IPS DF 6.9 (cell line): Measurements from ENCODE around the gene ARID5A.

Experiments
- DNase-seq: peaks from one replicate; pipeline ENCODE4 v3.0.0-alpha.2; 2013; ENCODE audit warnings: low read depth, low spot score
- H3K27ac ChIP-seq: one replicate; pipeline ENCODE4 v1.5.1; 2013; ENCODE audit warnings: low read length, control low read depth
- H3K27me3 ChIP-seq: 2 replicates; pipeline ENCODE4 v1.6.1; 2013; ENCODE audit warnings: mild to moderate bottlenecking, low read length; ENCODE audit not compliant: control insufficient read depth, insufficient read depth
- H3K36me3 ChIP-seq: 2 replicates; pipeline ENCODE4 v1.6.1; 2013; ENCODE audit warnings: low read length; ENCODE audit not compliant: control insufficient read depth, insufficient read depth
- H3K4me1 ChIP-seq: 2 replicates; pipeline ENCODE4 v1.6.1; 2013; ENCODE audit warnings: low read length; ENCODE audit not compliant: control insufficient read depth, insufficient read depth
- H3K4me3 ChIP-seq: 2 replicates; pipeline ENCODE4 v1.5.1; 2013; ENCODE audit warnings: mild to moderate bottlenecking, low read length
- H3K9me3 ChIP-seq: 2 replicates; pipeline ENCODE4 v1.6.1; 2013; ENCODE audit warnings: low read length, inconsistent platforms; ENCODE audit not compliant: control insufficient read depth, insufficient read depth
- WGBS: extraction: QIAGEN DNeasy Blood & Tissue Kit; methylation state at CpG from one replicate; pipeline ENCODE4 v1.1.7; 2013; ENCODE audit warnings: mixed read lengths, missing lambda C conversion rate; ENCODE audit not compliant: insufficient read length, insufficient coverage; 5-methylcytosine and 5-hydroxymethylcytosine counted together

ARID5A gene

GRCh38 chr2:96584017-96584416, 47.5 kb downstream of the ARID5A start:
- H3K4me3 ChIP-seq = no peak overlapping the region
- no peaks in the 10 kb centered on the region for H3K9me3 ChIP-seq
- DNase-seq = no peak
- H3K27ac ChIP-seq = no peak overlapping the region
- no peaks in the 10 kb centered on the region; the same call in 1 of the 2 replicates for H3K36me3 ChIP-seq
- WGBS = no CpG with 5 or more reads among the region's 4 CpGs
- H3K4me1 ChIP-seq = no peaks in the 10 kb centered on the region
- H3K27me3 ChIP-seq = no peaks in the 10 kb centered on the region

GRCh38 chr2:96587843-96588242, 51.3 kb downstream of the ARID5A start:
- Histone ChIP-seq H3K4me3 (no peak overlapping the region), H3K36me3 (no peaks in the 10 kb centered on the region), H3K9me3 (no peaks in the 10 kb centered on the region), H3K4me1 (no peaks in the 10 kb centered on the region), H3K27ac (no peak overlapping the region), H3K27me3 (no peaks in the 10 kb centered on the region)
- DNase-seq = no peak
- no CpG with 5 or more reads among the region's 1 CpG for WGBS

DNA sequence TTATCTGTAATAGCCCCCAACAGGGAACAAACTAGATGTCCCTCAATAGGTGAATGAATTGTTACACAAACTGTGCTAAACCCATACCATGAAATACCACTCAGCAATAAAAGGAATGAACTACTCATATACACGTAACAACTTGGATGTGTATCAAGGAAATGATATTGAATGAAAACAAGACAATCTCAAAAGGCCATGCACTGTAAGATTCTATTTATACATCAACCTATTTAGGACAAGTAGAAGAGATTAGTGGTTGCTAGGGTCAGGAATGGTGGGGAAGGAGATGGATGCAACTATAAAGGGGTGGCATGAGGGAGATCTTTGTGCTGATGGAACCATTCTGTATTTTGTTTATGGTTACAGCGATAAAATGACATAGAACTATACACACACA, 54.5 kb downstream of the ARID5A start:
- WGBS = no CpG with 5 or more reads among the region's 2 CpGs
- no peaks in the 10 kb centered on the region for H3K4me1 ChIP-seq
- no peak for DNase-seq
- H3K36me3 ChIP-seq = peaks cover 7% of the 10 kb centered on the region
- H3K9me3 ChIP-seq = no peaks in the 10 kb centered on the region
- no peak overlapping the region for H3K4me3 ChIP-seq
- no peaks in the 10 kb centered on the region for H3K27me3 ChIP-seq
- H3K27ac ChIP-seq = no peak overlapping the region

- no peaks in the 10 kb centered on the region for H3K4me1 ChIP-seq
- no peaks in the 10 kb centered on the region for H3K9me3 ChIP-seq
- no peaks in the 10 kb centered on the region for H3K27me3 ChIP-seq
- no peak for DNase-seq
- WGBS = no CpG with 5 or more reads among the region's 3 CpGs
- H3K27ac ChIP-seq = no peak overlapping the region
- H3K4me3 ChIP-seq = no peak overlapping the region
- peaks cover 7% of the 10 kb centered on the region for H3K36me3 ChIP-seq
Measured at GRCh38 chr2:96591494-96591893, 54.9 kb downstream of the ARID5A start.

- no peak for DNase-seq
- H3K27me3 ChIP-seq = no peaks in the 10 kb centered on the region
Measured at GRCh38 chr2:96594282-96594681, 57.7 kb downstream of the ARID5A start.

DNA sequence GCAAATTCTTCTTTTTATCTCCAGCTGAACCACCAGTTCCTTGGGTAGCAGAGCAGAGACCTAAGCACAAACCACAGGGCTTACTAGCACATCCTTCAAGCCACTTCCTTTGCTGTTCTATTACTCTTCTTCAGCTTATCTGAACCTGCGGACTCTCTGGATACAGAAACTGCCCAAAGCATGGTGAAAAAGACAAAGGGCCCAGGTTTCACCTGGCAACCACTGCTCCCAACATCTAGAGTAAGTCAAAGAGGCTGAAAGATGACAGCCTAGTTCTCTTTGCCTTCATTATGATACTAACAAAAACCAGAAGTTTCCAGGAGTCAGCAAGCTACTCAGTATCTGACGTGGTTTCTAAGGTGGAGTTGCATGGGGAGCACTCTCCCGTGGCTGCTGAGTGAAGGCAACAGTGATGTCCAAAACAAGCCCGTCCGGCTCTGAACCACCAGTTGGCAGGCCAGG, 58.2 kb downstream of the ARID5A start:
- Histone ChIP-seq H3K36me3 (peaks cover 10% of the 10 kb centered on the region), H3K27me3 (no peaks in the 10 kb centered on the region), H3K27ac (no peak overlapping the region), H3K9me3 (no peaks in the 10 kb centered on the region), H3K4me1 (no peaks in the 10 kb centered on the region), H3K4me3 (no peak overlapping the region)
- no peak for DNase-seq
- WGBS = no CpG with 5 or more reads among the region's 5 CpGs

More at GRCh38 chr2:96594282-96594681, 57.7 kb downstream of the ARID5A start:
- Histone ChIP-seq H3K27ac (no peak overlapping the region), H3K36me3 (peaks cover 10% of the 10 kb centered on the region), H3K4me1 (no peaks in the 10 kb centered on the region), H3K9me3 (no peaks in the 10 kb centered on the region), H3K4me3 (no peak overlapping the region)
- no CpG with 5 or more reads among the region's 3 CpGs for WGBS

DNA sequence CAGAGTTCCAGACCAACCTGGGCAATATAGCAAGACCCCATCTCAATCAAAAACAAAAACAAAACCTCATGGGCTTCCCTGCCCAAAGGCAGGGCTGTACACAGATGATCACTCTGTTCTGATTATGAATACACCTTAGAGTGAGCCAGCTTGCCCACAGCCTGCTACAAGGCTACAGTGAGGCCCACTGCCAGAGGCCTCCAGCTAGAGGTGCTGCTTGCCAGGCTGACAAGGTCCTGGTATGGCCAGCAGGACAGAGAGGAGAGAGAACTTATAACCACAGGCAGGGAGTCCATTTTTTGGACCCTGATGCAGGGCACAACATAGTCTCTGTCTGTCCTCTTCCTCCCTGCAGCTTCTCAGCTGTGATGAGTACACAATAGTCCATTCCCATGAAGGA, 60.0 kb downstream of the ARID5A start:
- DNase-seq = no peak
- peaks cover 10% of the 10 kb centered on the region for H3K36me3 ChIP-seq
- H3K4me3 ChIP-seq = no peak overlapping the region
- no peaks in the 10 kb centered on the region for H3K4me1 ChIP-seq
- no peak overlapping the region for H3K27ac ChIP-seq
- H3K9me3 ChIP-seq = no peaks in the 10 kb centered on the region
- no peaks in the 10 kb centered on the region for H3K27me3 ChIP-seq

DNA sequence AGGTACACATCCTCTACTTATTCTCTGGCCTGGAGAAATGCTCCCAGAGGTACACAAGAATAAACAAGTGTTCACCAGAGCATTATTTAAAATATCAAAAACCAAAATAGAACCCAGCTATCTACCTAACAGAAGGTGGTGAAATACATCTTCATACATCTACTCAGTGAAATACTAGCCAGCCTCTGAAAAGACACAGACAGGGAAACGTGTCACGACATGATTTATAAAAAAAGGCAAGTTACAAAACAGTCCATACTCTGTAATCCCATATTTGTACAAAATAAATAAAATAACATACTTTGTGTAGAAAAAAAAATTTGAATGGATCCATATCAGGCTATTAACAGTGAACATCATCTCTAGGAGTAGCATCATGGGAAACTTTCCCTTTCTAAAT, 63.4 kb downstream of the ARID5A start:
- WGBS = no CpG with 5 or more reads among the region's 2 CpGs
- H3K9me3 ChIP-seq = no peaks in the 10 kb centered on the region
- no peak overlapping the region for H3K27ac ChIP-seq
- no peaks in the 10 kb centered on the region for H3K4me1 ChIP-seq
- H3K27me3 ChIP-seq = no peaks in the 10 kb centered on the region
- H3K36me3 ChIP-seq = peaks cover 19% of the 10 kb centered on the region
- H3K4me3 ChIP-seq = no peak overlapping the region
- no peak for DNase-seq

DNA sequence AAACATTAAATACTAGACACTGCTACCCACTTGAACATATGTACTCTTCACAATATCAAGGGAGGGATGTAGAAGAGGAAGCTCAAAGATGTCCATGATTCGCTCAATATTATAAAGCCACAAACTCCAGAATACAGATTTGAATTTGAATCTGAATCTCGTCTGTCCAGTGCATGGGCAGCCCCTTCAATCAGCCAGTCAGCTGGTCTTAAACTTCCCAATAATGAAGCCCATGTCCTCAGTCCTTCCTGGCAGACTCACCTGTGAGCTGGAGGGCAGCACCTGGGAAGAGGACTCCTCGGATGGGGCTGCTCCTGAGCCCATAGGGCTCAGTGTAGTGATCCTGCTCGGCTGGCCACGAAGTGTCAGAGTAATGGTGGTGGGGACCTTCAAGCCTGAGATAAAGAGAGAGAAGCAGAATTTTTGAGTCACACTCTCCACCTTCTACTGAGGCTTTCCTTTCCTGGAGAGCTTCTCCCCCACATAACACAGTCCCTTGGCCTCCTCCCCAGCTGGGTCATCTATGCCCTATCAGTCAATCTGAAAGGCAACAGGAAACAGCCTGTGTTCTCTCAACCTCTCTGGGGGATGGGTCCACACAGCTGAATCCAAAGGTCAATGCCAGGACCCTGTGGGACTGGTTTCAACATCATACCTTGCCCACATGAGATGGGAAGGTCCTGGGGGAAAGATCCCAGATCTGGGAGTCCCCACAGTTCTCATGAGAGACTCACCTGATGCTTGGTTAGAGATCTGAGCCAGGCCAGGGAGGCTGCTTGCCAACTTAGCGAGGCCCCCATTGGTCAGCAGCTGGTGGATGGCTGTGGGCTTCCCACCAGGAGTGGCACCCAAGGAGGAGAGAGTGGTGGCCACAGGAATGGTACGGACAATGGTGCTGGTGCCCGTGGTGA, 65.1 kb downstream of the ARID5A start:
- no CpG with 5 or more reads among the region's 8 CpGs for WGBS
- Histone ChIP-seq H3K9me3 (no peaks in the 10 kb centered on the region), H3K4me1 (no peaks in the 10 kb centered on the region), H3K27me3 (no peaks in the 10 kb centered on the region), H3K4me3 (no peak overlapping the region), H3K36me3 (peaks cover 24% of the 10 kb centered on the region; the same call in 1 of the 2 replicates), H3K27ac (no peak overlapping the region)
- DNase-seq = no peak
